Type B pancreatic cell (in vitro differentiated cells): ENCODE results near the gene MEX3B. TPM values are rescaled to one million over a fixed set of nuclear protein-coding genes. Genes with fewer than 3 reads are reported as not detected.
"Not testable (repeated sequence)": the region's sequence is repeated elsewhere in the genome, so short reads cannot be mapped to it uniquely, and the experiment has no call there.

Experiments used
- DNase-seq: peaks from one replicate; pipeline ENCODE4 v3.0.0; 2021; ENCODE audit warnings: mixed read lengths; ENCODE audit not compliant: unreplicated experiment; ENCODE audit errors: extremely low spot score
- H3K27ac Mint-ChIP-seq: 2 replicates; pipeline ENCODE4 v1.8.0; 2021; ENCODE audit warnings: mild to moderate bottlenecking, mixed read lengths
- H3K27me3 Mint-ChIP-seq: 2 replicates; pipeline ENCODE4 v1.8.0; 2021; ENCODE audit warnings: mixed read lengths
- H3K36me3 Mint-ChIP-seq: 2 replicates; pipeline ENCODE4 v1.8.0; 2021; ENCODE audit warnings: mixed read lengths
- H3K4me1 Mint-ChIP-seq: one replicate; pipeline ENCODE4 v1.8.0; 2021; ENCODE audit warnings: mixed read lengths; ENCODE audit not compliant: unreplicated experiment
- H3K4me3 Mint-ChIP-seq: 2 replicates; pipeline ENCODE4 v1.8.0; 2021; ENCODE audit warnings: mild to moderate bottlenecking, mixed read lengths
- H3K9me3 Mint-ChIP-seq: 2 replicates; pipeline ENCODE4 v1.8.0; 2021; ENCODE audit warnings: mixed read lengths
- total RNA-seq: library from RNA; stranded (reverse); gene quantifications from 2 replicates; pipeline ENCODE4 v1.2.1, GENCODE V29; 2021; ENCODE audit warnings: low replicate concordance
- TF ChIP-seq, protein P1 (sequence below): fragments of 200-600 bp; sonication (generic); conservative IDR thresholded peaks from 2 replicates; pipeline ENCODE4 v1.5.0; 2021; ENCODE audit warnings: antibody characterized with exemption, mild to moderate bottlenecking

MEX3B gene
- total RNA-seq, 1 donor from 2014 or later: 46.1 TPM

DNA sequence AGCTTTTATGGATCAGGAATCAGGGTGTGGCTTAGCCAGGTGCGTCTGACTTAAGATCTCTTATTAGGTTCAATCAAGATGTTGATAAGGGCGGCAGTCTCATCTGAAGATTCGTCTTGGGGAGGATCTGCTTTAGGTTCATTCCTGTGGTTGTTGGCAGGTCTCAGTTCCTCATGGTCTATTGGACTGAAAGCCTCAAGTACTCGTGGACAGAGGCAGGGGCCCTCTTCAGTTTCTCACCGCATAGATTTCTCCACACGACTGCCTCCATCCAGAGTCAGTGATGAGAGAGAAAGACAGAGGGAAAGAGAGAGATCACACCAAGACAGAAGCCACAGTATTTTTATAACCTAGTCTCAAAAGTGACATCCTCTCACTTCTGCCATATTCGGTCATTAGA, 9.4 kb downstream of the MEX3B start:
- TF ChIP-seq, protein P1, sequence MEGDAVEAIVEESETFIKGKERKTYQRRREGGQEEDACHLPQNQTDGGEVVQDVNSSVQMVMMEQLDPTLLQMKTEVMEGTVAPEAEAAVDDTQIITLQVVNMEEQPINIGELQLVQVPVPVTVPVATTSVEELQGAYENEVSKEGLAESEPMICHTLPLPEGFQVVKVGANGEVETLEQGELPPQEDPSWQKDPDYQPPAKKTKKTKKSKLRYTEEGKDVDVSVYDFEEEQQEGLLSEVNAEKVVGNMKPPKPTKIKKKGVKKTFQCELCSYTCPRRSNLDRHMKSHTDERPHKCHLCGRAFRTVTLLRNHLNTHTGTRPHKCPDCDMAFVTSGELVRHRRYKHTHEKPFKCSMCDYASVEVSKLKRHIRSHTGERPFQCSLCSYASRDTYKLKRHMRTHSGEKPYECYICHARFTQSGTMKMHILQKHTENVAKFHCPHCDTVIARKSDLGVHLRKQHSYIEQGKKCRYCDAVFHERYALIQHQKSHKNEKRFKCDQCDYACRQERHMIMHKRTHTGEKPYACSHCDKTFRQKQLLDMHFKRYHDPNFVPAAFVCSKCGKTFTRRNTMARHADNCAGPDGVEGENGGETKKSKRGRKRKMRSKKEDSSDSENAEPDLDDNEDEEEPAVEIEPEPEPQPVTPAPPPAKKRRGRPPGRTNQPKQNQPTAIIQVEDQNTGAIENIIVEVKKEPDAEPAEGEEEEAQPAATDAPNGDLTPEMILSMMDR: no peak
- H3K4me3 Mint-ChIP-seq: no peak overlapping the region
- H3K36me3 Mint-ChIP-seq: peaks cover 8% of the 10 kb centered on the region
- H3K4me1 Mint-ChIP-seq: peaks cover 13% of the 10 kb centered on the region
- H3K27ac Mint-ChIP-seq: no peak overlapping the region
- H3K27me3 Mint-ChIP-seq: no peaks in the 10 kb centered on the region
- no peak for DNase-seq
- H3K9me3 Mint-ChIP-seq: no peaks in the 10 kb centered on the region

DNA sequence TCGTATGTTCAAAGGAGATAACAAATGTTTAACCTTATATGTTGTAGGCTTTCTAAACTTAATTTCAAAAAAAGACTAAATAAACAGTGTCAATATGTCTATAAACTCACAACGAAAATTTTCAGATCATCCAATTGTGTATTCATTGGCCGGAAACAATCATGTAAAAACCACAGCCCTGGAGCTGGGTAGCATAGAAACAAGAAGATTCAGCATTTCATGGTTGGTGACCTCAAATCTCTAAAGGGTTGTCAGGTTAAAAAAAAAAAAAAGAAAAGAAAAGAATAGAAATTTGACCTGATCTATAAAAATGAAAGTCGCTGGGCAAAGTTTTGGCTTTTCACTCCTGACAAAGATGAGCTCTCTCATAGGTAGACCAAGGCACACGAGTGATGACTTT, 13.9 kb downstream of the MEX3B start:
- H3K27me3 Mint-ChIP-seq: no peaks in the 10 kb centered on the region
- H3K36me3 Mint-ChIP-seq: peaks cover 4% of the 10 kb centered on the region
- no peak for DNase-seq
- no peaks in the 10 kb centered on the region for H3K4me1 Mint-ChIP-seq
- H3K4me3 Mint-ChIP-seq: no peak overlapping the region
- H3K9me3 Mint-ChIP-seq: peaks cover 4% of the 10 kb centered on the region
- no peak overlapping the region for H3K27ac Mint-ChIP-seq
- TF ChIP-seq, protein P1: no peak

DNA sequence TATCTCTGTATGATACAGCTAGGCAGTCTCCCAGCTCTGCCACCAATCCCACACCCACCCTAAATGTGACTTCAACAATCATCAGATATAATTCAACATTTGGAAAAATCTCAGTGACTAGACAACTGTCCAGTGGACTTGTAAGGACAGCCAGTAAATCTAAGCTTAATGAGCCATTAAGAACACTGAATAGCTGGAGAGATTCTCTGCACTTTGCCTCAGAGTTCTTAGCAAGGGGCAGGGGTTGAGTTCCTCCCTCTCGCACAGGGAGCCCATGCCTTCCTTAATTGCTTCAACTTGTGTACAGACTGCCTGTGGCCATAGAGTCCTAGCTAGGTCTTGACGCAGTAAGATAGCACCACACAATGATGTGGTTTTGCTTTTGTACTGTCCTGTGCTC, 15.6 kb downstream of the MEX3B start:
- Mint-ChIP-seq H3K27ac (no peak overlapping the region), H3K4me1 (no peaks in the 10 kb centered on the region), H3K9me3 (peaks cover 4% of the 10 kb centered on the region), H3K36me3 (peaks cover 4% of the 10 kb centered on the region), H3K27me3 (no peaks in the 10 kb centered on the region), H3K4me3 (no peak overlapping the region)
- TF ChIP-seq, protein P1: no peak
- no peak for DNase-seq

GRCh38 chr15:82028163-82028562, 17.7 kb downstream of the MEX3B start:
- H3K4me3 Mint-ChIP-seq, H3K36me3 Mint-ChIP-seq, DNase-seq, H3K27ac Mint-ChIP-seq, H3K4me1 Mint-ChIP-seq, H3K27me3 Mint-ChIP-seq: not testable (repeated sequence)
- H3K9me3 Mint-ChIP-seq: peaks cover 13% of the 10 kb centered on the region

GRCh38 chr15:82021992-82022391, 23.8 kb downstream of the MEX3B start:
- Mint-ChIP-seq H3K27ac (peak overlapping the region; percentile 70), H3K4me3 (peak overlapping the region; percentile 21), H3K36me3 (no peaks in the 10 kb centered on the region), H3K4me1 (peaks cover 10% of the 10 kb centered on the region), H3K9me3 (peaks cover 9% of the 10 kb centered on the region), H3K27me3 (no peaks in the 10 kb centered on the region)
- TF ChIP-seq, protein P1: no peak
- no peak for DNase-seq

DNA sequence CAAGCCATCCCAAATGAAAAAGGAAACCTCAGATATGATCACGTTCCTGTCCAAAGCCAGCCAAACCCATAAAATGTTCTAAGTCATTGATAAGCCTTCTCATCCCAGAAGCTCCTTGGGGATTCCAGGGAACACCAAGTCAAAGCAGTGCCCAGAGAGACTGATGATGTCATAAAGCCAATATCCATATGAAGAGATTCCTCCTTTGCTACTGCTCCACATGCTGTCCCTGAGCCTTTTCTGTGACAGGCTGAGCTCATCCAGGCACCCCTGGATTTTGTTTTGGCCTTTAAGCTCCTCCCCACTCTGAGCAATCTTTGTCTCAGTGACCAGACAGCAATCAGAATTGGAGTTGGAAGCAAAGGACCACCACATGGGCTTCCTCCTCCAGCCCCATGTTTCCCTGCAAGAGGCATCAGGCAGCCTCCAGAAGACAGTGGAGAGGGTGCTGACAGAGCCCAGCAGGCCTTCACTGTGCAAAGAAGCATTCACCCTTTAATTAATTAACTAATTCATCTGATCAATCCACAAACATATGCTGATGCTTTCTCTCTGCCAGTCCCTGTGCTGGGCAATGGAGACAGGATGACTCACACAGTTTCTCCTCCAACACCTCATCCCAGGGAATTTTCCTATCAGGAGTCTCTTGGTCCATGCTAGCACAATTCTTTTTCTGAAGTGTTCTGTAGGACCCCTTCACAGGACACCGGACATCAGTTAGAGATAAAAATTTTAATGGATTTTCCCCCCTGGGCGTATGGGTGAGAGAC, 25.0 kb downstream of the MEX3B start:
- no peak overlapping the region for H3K4me3 Mint-ChIP-seq
- peaks cover 3% of the 10 kb centered on the region for H3K27me3 Mint-ChIP-seq
- H3K4me1 Mint-ChIP-seq: peaks cover 10% of the 10 kb centered on the region
- no peak for DNase-seq
- no peak overlapping the region for H3K27ac Mint-ChIP-seq
- no peaks in the 10 kb centered on the region for H3K36me3 Mint-ChIP-seq
- H3K9me3 Mint-ChIP-seq: peaks cover 9% of the 10 kb centered on the region
- TF ChIP-seq, protein P1: no peak
